Loucy (cell line): Measurements from ENCODE around the gene DAB1.

Experiments
- H2AFZ ChIP-seq: fragments of 200-600 bp; sonication (generic); 2 replicates; pipeline ENCODE4 v1.6.0; 2016; ENCODE audit warnings: antibody characterized with exemption, mild to moderate bottlenecking, low read length, moderate library complexity
- H3F3A ChIP-seq: fragments of 200-600 bp; 2 replicates; pipeline ENCODE4 v1.6.0; 2016; ENCODE audit warnings: antibody characterized with exemption, low read depth, mild to moderate bottlenecking
- H3K27me3 ChIP-seq: fragments of 200-600 bp; sonication (generic); 2 replicates; pipeline ENCODE4 v1.6.1; 2014; ENCODE audit warnings: low read length, mild to moderate bottlenecking; ENCODE audit not compliant: insufficient read depth, poor library complexity, severe bottlenecking
- H3K36me3 ChIP-seq: fragments of 200-600 bp; sonication (generic); 2 replicates; pipeline ENCODE4 v1.6.1; 2016; ENCODE audit warnings: low read length; ENCODE audit not compliant: insufficient read depth
- H3K4me1 ChIP-seq: fragments of 200-600 bp; sonication (generic); 2 replicates; pipeline ENCODE4 v1.5.1; 2014; ENCODE audit warnings: low read length, mild to moderate bottlenecking; ENCODE audit not compliant: insufficient read depth, poor library complexity, severe bottlenecking
- H3K4me2 ChIP-seq: fragments of 200-600 bp; sonication (generic); 2 replicates; pipeline ENCODE4 v1.6.0; 2014; ENCODE audit warnings: antibody characterized with exemption, low read length, low read depth, mild to moderate bottlenecking; ENCODE audit not compliant: poor library complexity, severe bottlenecking
- H3K4me3 ChIP-seq: fragments of 200-600 bp; sonication (generic); 2 replicates; pipeline ENCODE4 v1.5.1; 2014; ENCODE audit warnings: low read length, mild to moderate bottlenecking, mixed read lengths; ENCODE audit not compliant: poor library complexity, severe bottlenecking
- H3K79me2 ChIP-seq: fragments of 200-600 bp; sonication (generic); 2 replicates; pipeline ENCODE4 v1.6.1; 2014; ENCODE audit warnings: low read length; ENCODE audit not compliant: insufficient read depth
- H3K9ac ChIP-seq: fragments of 200-600 bp; sonication (generic); 2 replicates; pipeline ENCODE4 v1.6.0; 2014; ENCODE audit warnings: mild to moderate bottlenecking, low read depth, low read length, moderate library complexity; ENCODE audit not compliant: poor library complexity, severe bottlenecking
- H3K9me2 ChIP-seq: fragments of 200-600 bp; sonication (generic); replicated peaks from 2 replicates; pipeline ENCODE4 v1.6.1; 2016; ENCODE audit warnings: low read depth, low read length, mixed read lengths
- H3K9me3 ChIP-seq: fragments of 200-600 bp; sonication (generic); 2 replicates; pipeline ENCODE4 v1.6.1; 2014; ENCODE audit warnings: mild to moderate bottlenecking, antibody characterized with exemption, low read length, low read depth; ENCODE audit not compliant: insufficient read depth
- H4K20me1 ChIP-seq: fragments of 200-600 bp; sonication (generic); 2 replicates; pipeline ENCODE4 v1.6.0; 2014; ENCODE audit warnings: antibody characterized with exemption, low read length, mild to moderate bottlenecking; ENCODE audit not compliant: insufficient read depth, poor library complexity, severe bottlenecking
- EZH2phosphoT487 ChIP-seq: fragments of 200-600 bp; IDR thresholded peaks from 2 replicates; pipeline ENCODE4 v1.6.1; 2018; ENCODE audit warnings: antibody characterized with exemption, mild to moderate bottlenecking, moderate library complexity, borderline replicate concordance
- TF ChIP-seq, protein P1 (sequence below): fragments of 200-600 bp; sonication (generic); conservative IDR thresholded peaks from 2 replicates; pipeline ENCODE4 v1.5.1; 2014; ENCODE audit warnings: mild to moderate bottlenecking, antibody characterized with exemption, low read length

The DAB1 gene

GRCh38 chr1:57468641-57469523, 45.0 kb upstream of the DAB1 start:
- H3K27me3 ChIP-seq = no peaks in the 10 kb centered on the region
- H3K4me1 ChIP-seq = no peaks in the 10 kb centered on the region
- H3K4me2 ChIP-seq = no peak overlapping the region
- no peaks in the 10 kb centered on the region for H4K20me1 ChIP-seq
- no peak overlapping the region for H3K4me3 ChIP-seq
- TF ChIP-seq, protein P1, sequence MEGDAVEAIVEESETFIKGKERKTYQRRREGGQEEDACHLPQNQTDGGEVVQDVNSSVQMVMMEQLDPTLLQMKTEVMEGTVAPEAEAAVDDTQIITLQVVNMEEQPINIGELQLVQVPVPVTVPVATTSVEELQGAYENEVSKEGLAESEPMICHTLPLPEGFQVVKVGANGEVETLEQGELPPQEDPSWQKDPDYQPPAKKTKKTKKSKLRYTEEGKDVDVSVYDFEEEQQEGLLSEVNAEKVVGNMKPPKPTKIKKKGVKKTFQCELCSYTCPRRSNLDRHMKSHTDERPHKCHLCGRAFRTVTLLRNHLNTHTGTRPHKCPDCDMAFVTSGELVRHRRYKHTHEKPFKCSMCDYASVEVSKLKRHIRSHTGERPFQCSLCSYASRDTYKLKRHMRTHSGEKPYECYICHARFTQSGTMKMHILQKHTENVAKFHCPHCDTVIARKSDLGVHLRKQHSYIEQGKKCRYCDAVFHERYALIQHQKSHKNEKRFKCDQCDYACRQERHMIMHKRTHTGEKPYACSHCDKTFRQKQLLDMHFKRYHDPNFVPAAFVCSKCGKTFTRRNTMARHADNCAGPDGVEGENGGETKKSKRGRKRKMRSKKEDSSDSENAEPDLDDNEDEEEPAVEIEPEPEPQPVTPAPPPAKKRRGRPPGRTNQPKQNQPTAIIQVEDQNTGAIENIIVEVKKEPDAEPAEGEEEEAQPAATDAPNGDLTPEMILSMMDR = no peak
- TF ChIP-seq EZH2phosphoT487 = no peak
- H3F3A ChIP-seq = no peaks in the 10 kb centered on the region
- H2AFZ ChIP-seq = no peak overlapping the region
- H3K9me3 ChIP-seq = no peaks in the 10 kb centered on the region
- H3K79me2 ChIP-seq = no peaks in the 10 kb centered on the region
- no peaks in the 10 kb centered on the region for H3K36me3 ChIP-seq
- no peak overlapping the region for H3K9ac ChIP-seq
- H3K9me2 ChIP-seq = no peaks in the 10 kb centered on the region

- no peak overlapping the region for H3K9ac ChIP-seq
- no peaks in the 10 kb centered on the region for H3K27me3 ChIP-seq
- H3K9me2 ChIP-seq = no peaks in the 10 kb centered on the region
- H3K4me2 ChIP-seq = no peak overlapping the region
- TF ChIP-seq, protein P1 = no peak
- TF ChIP-seq EZH2phosphoT487 = no peak
- H3K36me3 ChIP-seq = no peaks in the 10 kb centered on the region
- H3F3A ChIP-seq = no peaks in the 10 kb centered on the region
- no peak overlapping the region for H2AFZ ChIP-seq
- no peaks in the 10 kb centered on the region for H3K79me2 ChIP-seq
- no peak overlapping the region for H3K4me3 ChIP-seq
- H4K20me1 ChIP-seq = no peaks in the 10 kb centered on the region
- H3K4me1 ChIP-seq = no peaks in the 10 kb centered on the region
- no peaks in the 10 kb centered on the region for H3K9me3 ChIP-seq
These were observed 44.0 kb upstream of the DAB1 start for GRCh38 chr1:57467830-57468229.

DNA sequence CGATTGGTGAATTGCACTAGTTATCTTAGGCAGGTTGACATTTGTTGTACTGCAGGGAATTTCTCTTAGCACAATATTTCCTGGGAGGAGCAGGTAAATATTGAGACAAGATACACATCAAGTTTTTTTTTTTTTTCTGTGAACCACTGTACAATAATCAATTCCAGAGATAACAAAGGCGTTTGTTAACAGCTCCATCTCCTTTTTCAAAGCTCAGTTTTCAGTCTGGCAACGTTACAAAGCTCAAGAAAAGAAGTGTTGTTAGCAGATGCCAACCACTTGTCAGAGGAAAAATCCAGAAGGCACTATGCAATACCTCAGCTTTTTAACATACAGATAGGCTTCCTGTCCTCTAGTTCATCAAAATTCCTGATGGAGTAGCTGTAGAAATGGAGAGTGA, 40.9 kb upstream of the DAB1 start:
- Histone ChIP-seq H2AFZ (no peak overlapping the region), H3K4me2 (no peak overlapping the region), H3K79me2 (no peaks in the 10 kb centered on the region), H3K9ac (no peak overlapping the region), H3K4me3 (no peak overlapping the region), H3K27me3 (no peaks in the 10 kb centered on the region), H3F3A (no peaks in the 10 kb centered on the region), H4K20me1 (no peaks in the 10 kb centered on the region), H3K9me3 (no peaks in the 10 kb centered on the region), H3K9me2 (no peaks in the 10 kb centered on the region), H3K4me1 (no peaks in the 10 kb centered on the region), H3K36me3 (no peaks in the 10 kb centered on the region)
- TF ChIP-seq EZH2phosphoT487 = no peak
- TF ChIP-seq, protein P1 = no peak
